Left lung (tissue), 10 donors: Measurements from ENCODE around the gene CLTCL1. TPM values are rescaled to one million over a fixed set of nuclear protein-coding genes. Genes with fewer than 3 reads are reported as not detected.

Experiments
- ATAC-seq: fragments of 200-7000 bp; cut with Tn5 transposase; one replicate; pipeline ENCODE4 v1.9.1; 2020; ENCODE audit warnings: moderate library complexity
- DNase-seq, 4 donors: peaks; one replicate each; pipeline ENCODE4 v3.0.0-alpha.2; 2013 to 2020
- H3K27ac ChIP-seq, 2 donors: fragments of 200-600 bp; sonication (generic) in 1 of 2; one replicate each; pipeline versions ENCODE4 v1.5.0 to v1.8.0; 2020 to 2021
- H3K27me3 ChIP-seq, 2 donors: fragments of 200-600 bp; sonication (generic) in 1 of 2; one replicate each; pipeline versions ENCODE4 v1.5.0 to v1.8.0; 2020 to 2021
- H3K36me3 ChIP-seq, 2 donors: fragments of 200-600 bp; sonication (generic) in 1 of 2; one replicate each; pipeline versions ENCODE4 v1.5.0 to v1.8.0; 2020 to 2021
- H3K4me1 ChIP-seq, 2 donors: fragments of 200-600 bp; one replicate each; pipeline ENCODE4 v1.8.0; 2021
- H3K4me3 ChIP-seq, 2 donors: fragments of 200-600 bp; sonication (generic) in 1 of 2; one replicate each; pipeline versions ENCODE4 v1.5.0 to v1.8.0; 2020 to 2021; ENCODE audit warnings: mild to moderate bottlenecking in 1 of 2
- H3K9me3 ChIP-seq, 2 donors: fragments of 200-600 bp; sonication (generic) in 1 of 2; one replicate each; pipeline versions ENCODE4 v1.5.0 to v1.8.0; 2020 to 2021
- CTCF ChIP-seq, 2 donors: fragments of 200-600 bp; sonication (generic) in 1 of 2; IDR thresholded peaks; one replicate each; pipeline versions ENCODE4 v1.5.0 to v1.8.0; 2021; ENCODE audit warnings: antibody characterized with exemption in 2 of 2
- intact Hi-C, 2 donors: fragments of 100-400 bp; cut with DNase I; formaldehyde crosslinking; loops; one replicate each; pipeline versions ENCODE4 v1.11.2 to v1.14.2; 2022
- polyA plus RNA-seq, 6 donors: library from polyadenylated mRNA; unstranded; fragments of 120-200 nt; gene quantifications; one replicate each; pipeline ENCODE4 v1.2.1, GENCODE V29; 2013; ENCODE audit not compliant: insufficient read length in 6 of 6
- total RNA-seq, 2 donors: library from RNA; stranded (reverse); fragmentation: NEBNext Ultra II Directional; extraction: Animal tissue kit (Norgen Biotek cat#: 25700); gene quantifications; one replicate each; pipeline ENCODE4 v1.2.1, GENCODE V29; 2021
- donor health status: DM: no; HTN: yes; CAD: no.
- donor health status: DM: no; HTN: no; CAD: no.

Gene CLTCL1
- total and polyA plus RNA-seq, 8 donors = 5.7 to 11.3 (median 9.0) TPM

- no peak for TF ChIP-seq CTCF (IDR thresholded peaks at IDR 0.05)
- ATAC-seq (no peak), DNase-seq (no peak)
- Histone ChIP-seq H3K36me3 (peaks cover 0 to 5% of the 10 kb centered on the region in 2 donors), H3K4me1 (peaks cover 6 to 26% of the 10 kb centered on the region in 2 donors), H3K4me3 (no peak overlapping the region), H3K9me3 (no peaks in the 10 kb centered on the region), H3K27me3 (no peaks in the 10 kb centered on the region), H3K27ac (no peak overlapping the region)
- intact Hi-C loops = no loop called here
Measured at GRCh38 chr22:19181786-19182471, 109.6 kb downstream of the CLTCL1 start.

- intact Hi-C loops = no loop called here
Measured at GRCh38 chr22:19180740-19181410, 110.6 kb downstream of the CLTCL1 start.

GRCh38 chr22:19180234-19180633 is 111.3 kb downstream of the CLTCL1 start:
- DNase-seq = no peak
- Histone ChIP-seq H3K36me3 (peaks cover 0 to 10% of the 10 kb centered on the region in 2 donors), H3K4me1 (peaks cover 6 to 38% of the 10 kb centered on the region in 2 donors), H3K27ac (peak overlapping the region in 1 of 2 donors; percentile 81), H3K9me3 (no peaks in the 10 kb centered on the region), H3K4me3 (no peak overlapping the region), H3K27me3 (no peaks in the 10 kb centered on the region)
- TF ChIP-seq CTCF (IDR thresholded peaks at IDR 0.05) = no peak
- intact Hi-C loops = no loop called here
- ATAC-seq = no peak

More at GRCh38 chr22:19180740-19181410, 110.6 kb downstream of the CLTCL1 start:
- Histone ChIP-seq H3K36me3 (peaks cover 0 to 5% of the 10 kb centered on the region in 2 donors), H3K27ac (no peak overlapping the region), H3K4me3 (no peak overlapping the region), H3K4me1 (peaks cover 6 to 33% of the 10 kb centered on the region in 2 donors), H3K9me3 (no peaks in the 10 kb centered on the region), H3K27me3 (no peaks in the 10 kb centered on the region)
- DNase-seq (no peak), ATAC-seq (no peak)
- TF ChIP-seq CTCF (IDR thresholded peaks at IDR 0.05) = no peak

- Histone ChIP-seq H3K36me3 (peaks cover 0 to 11% of the 10 kb centered on the region in 2 donors), H3K27me3 (no peaks in the 10 kb centered on the region), H3K27ac (peak overlapping the region; percentile 59 to 81), H3K4me3 (peak overlapping the region; percentile 84 to 91), H3K4me1 (peaks cover 6 to 45% of the 10 kb centered on the region in 2 donors), H3K9me3 (no peaks in the 10 kb centered on the region)
- DNase-seq (peak; percentile 63 to 90 (median 83)), ATAC-seq (peak; percentile 87)
- intact Hi-C loops = no loop called here
- TF ChIP-seq CTCF (IDR thresholded peaks at IDR 0.05) = peak; percentile 47 to 74
Measured at GRCh38 chr22:19179497-19180048, 111.9 kb downstream of the CLTCL1 start.
